GM19328 (cell line): Measurements from ENCODE around the gene MRPL50.
"Not testable (repeated sequence)": the region's sequence is repeated elsewhere in the genome, so short reads cannot be mapped to it uniquely, and the experiment has no call there.

Source experiments
- ATAC-seq: cut with Tn5 transposase; IDR thresholded peaks from one replicate; pipeline ENCODE4 v1.9.1; 2021; ENCODE audit warnings: mild to moderate bottlenecking, moderate library complexity; ENCODE audit not compliant: unreplicated experiment

The MRPL50 gene

GRCh38 chr9:101418518-101419430, 20.4 kb upstream of the MRPL50 start:
- ATAC-seq: no peak

GRCh38 chr9:101417977-101418376, 19.6 kb upstream of the MRPL50 start:
- ATAC-seq: no peak

DNA sequence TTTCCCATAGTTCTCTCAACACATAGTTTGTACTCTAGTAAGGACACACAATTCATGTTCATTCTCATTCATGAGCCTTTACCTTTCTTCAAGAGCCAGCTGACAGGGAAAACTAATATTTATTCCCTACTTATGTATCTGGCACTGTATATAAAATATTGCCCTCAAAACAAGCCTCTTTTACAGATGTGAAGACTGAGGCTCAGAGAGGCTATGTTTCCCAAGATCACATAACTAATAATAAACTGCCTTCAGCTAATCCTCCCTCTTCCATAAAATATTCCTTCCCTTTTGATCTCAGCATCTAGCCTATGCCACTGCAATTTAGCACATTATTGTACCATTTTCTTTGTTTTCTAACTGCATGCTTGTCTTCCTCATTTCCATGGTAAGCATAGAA, 19.0 kb upstream of the MRPL50 start:
- no peak for ATAC-seq

GRCh38 chr9:101415578-101415977, 17.2 kb upstream of the MRPL50 start:
- ATAC-seq: no peak

- no peak for ATAC-seq
Observed at GRCh38 chr9:101414839-101415238, 16.4 kb upstream of the MRPL50 start.

DNA sequence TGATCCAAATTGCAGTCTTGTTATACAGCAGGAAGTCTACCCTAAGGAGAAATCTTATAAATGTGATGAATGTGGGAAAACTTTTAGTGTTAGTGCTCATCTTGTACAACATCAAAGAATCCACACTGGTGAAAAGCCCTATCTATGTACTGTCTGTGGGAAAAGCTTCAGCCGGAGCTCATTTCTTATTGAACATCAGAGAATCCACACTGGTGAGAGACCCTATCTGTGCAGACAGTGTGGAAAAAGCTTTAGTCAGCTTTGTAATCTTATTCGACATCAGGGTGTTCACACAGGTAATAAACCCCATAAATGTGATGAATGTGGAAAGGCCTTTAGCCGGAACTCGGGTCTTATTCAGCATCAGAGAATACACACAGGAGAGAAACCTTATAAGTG, 10.7 kb upstream of the MRPL50 start:
- ATAC-seq: no peak

DNA sequence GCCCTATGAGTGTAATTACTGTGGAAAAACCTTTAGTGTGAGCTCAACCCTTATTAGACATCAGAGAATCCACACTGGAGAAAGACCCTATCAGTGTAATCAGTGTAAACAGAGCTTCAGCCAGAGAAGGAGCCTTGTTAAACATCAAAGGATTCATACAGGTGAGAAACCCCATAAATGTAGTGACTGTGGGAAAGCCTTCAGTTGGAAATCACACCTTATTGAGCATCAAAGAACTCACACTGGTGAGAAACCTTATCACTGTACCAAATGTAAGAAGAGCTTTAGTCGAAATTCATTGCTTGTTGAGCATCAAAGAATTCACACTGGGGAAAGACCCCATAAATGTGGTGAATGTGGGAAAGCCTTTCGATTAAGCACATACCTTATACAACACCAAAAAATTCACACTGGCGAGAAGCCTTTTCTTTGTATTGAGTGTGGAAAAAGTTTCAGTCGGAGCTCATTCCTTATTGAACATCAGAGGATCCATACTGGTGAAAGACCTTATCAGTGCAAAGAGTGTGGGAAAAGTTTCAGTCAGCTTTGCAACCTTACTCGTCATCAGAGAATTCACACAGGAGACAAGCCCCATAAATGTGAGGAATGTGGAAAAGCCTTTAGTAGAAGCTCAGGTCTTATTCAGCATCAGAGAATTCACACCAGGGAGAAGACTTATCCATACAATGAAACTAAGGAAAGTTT, 10.1 kb upstream of the MRPL50 start:
- no peak for ATAC-seq

GRCh38 chr9:101403516-101404285, 5.3 kb upstream of the MRPL50 start:
- ATAC-seq: no peak

DNA sequence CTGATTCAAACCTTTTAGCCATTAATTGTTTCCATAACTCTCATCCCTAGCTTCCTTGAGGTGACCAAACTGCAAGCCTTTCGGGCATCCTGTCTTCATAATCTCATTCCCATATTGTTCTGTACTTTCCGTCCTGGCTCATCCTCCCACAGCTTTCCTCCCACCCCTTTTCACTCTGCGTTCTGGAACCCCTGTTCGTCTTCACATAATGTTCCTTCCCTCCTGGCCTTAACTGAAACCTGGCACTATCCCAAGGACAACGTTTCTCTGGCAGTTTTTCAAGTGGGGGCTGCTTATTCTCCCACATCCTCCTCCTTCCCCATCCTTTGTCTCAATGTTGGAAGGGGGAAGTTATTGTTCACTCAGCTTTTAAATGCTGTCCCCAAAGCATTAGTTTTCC, 1.7 kb upstream of the MRPL50 start:
- ATAC-seq: no peak

DNA sequence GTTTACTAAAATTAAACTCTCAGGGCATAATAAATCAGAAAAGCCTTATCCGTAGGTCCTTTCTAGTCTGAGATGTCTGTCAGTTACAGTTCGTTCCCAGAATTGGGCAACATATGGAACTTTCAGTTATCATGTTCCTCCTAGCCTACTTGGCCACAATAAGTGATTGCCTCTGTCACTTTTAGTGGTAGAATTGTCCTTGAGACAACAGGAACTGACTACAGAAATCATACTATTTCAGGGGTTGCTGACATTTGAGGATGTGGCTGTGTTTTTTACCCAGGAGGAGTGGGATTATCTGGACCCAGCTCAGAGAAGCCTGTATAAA, 1.2 kb upstream of the MRPL50 start:
- no peak for ATAC-seq

GRCh38 chr9:101398930-101399642, 668 bp upstream of the MRPL50 start:
- peak; percentile 1 for ATAC-seq

- no peak for ATAC-seq
Observed at GRCh38 chr9:101397746-101398067, 711 bp downstream of the MRPL50 start.

DNA sequence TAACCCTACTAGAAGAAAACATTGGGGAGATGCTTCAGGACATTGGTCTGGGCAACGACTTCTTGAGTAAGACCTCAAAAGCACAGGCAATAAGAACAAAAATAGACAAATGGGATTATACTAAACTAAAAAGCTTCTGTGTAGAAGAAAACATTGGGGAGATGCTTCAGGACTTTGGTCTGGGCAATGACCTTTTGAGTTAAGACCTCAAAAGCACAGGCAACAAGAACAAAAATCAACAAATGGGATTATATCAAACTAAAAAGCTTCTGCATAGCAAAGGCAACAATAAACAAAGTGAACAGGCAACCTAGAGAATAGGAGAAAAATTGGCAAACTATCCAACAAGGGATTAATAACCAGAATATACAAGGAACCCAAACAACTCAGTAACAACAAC, 3.7 kb downstream of the MRPL50 start:
- no peak for ATAC-seq

GRCh38 chr9:101393135-101393534, 5.3 kb downstream of the MRPL50 start:
- ATAC-seq: no peak

DNA sequence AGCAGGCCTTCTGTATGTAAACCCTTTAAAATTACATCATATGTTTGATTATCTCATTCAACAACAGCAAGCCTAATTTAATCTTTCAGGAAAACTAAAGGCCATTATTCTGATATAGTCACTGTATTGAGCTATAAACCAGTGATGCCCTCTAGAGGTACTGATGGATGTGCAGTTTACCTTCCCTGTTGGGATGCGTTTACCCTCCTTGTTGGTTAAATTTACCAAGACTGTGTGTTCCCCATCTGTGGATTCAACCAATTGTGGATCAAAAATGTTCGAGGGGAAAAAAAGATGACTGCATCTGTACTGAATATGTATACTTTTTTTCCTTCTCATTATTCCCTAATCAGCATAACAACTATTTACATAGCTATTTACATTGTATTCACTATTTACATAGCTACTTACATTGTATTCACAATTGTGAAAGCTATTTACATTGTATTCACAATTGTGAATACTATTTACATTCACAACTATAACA, 9.9 kb downstream of the MRPL50 start:
- ATAC-seq: no peak

- peak; percentile 79 for ATAC-seq
Observed at GRCh38 chr9:101387871-101388506, 10.4 kb downstream of the MRPL50 start.

- not testable (repeated sequence) for ATAC-seq
Observed at GRCh38 chr9:101384873-101385536, 13.4 kb downstream of the MRPL50 start, which contains the start of gene BAAT. Gene BAAT (minus strand): TSS chr9:101385006. CDS start chr9:101371404, 13,602 bp downstream.

- no peak for ATAC-seq
Observed at GRCh38 chr9:101383361-101383760, 15.1 kb downstream of the MRPL50 start.

DNA sequence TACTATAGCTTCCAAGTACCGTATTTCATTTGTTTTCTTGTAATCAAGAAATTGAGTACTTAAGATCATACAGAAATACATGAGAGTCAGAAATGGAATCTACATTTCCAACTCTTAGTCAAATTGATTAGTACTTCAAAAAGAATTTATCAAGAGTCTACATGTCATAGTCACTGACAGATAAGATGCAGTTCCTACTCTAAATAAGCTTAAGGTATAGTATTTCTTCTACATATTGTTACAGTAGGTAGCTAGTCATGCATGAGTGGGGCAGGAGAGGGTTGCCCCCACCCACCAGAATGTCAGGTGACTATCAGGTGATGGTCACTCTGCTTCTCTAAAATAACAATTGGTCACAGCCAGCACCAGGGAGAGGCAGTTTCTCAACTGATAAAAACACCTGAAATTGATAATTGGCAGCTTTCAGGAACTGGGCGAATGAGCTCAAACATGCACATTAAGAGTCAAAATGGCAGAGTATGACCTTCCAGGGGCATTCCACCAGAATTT, 16.5 kb downstream of the MRPL50 start:
- no peak for ATAC-seq

GRCh38 chr9:101381118-101381517, 17.3 kb downstream of the MRPL50 start:
- ATAC-seq: no peak
